GM21576 (cell line): Measurements from ENCODE around the gene TRIOBP.

ENCODE experiments used
- ATAC-seq: cut with Tn5 transposase; IDR thresholded peaks from one replicate; pipeline ENCODE4 v1.9.1; 2021; ENCODE audit warnings: mild to moderate bottlenecking, moderate library complexity; ENCODE audit not compliant: unreplicated experiment

TRIOBP gene

GRCh38 chr22:37747080-37747714 is 50.3 kb downstream of the TRIOBP start:
- no peak for ATAC-seq

GRCh38 chr22:37747715-37748100 is 50.9 kb downstream of the TRIOBP start:
- ATAC-seq = no peak

- ATAC-seq = no peak
Observed at GRCh38 chr22:37748659-37749058, 51.8 kb downstream of the TRIOBP start.

- no peak for ATAC-seq
Observed at GRCh38 chr22:37749226-37749625, 52.4 kb downstream of the TRIOBP start.

GRCh38 chr22:37749831-37750595 is 53.2 kb downstream of the TRIOBP start:
- no peak for ATAC-seq

GRCh38 chr22:37750596-37751162 is 53.8 kb downstream of the TRIOBP start:
- ATAC-seq = no peak

- no peak for ATAC-seq
Observed at GRCh38 chr22:37751449-37752188, 54.8 kb downstream of the TRIOBP start.

- ATAC-seq = no peak
Observed at GRCh38 chr22:37752189-37753087, 55.6 kb downstream of the TRIOBP start.

- ATAC-seq = no peak
Observed at GRCh38 chr22:37753746-37754145, 56.9 kb downstream of the TRIOBP start.

GRCh38 chr22:37757663-37758062 is 60.8 kb downstream of the TRIOBP start:
- no peak for ATAC-seq

GRCh38 chr22:37758694-37759093 is 61.8 kb downstream of the TRIOBP start:
- ATAC-seq = no peak

- no peak for ATAC-seq
Observed at GRCh38 chr22:37759281-37759680, 62.4 kb downstream of the TRIOBP start.

- no peak for ATAC-seq
Observed at GRCh38 chr22:37760152-37760551, 63.3 kb downstream of the TRIOBP start.

- ATAC-seq = no peak
Observed at GRCh38 chr22:37762389-37762836, 65.6 kb downstream of the TRIOBP start.

- ATAC-seq = no peak
Observed at GRCh38 chr22:37763012-37763411, 66.2 kb downstream of the TRIOBP start.

- ATAC-seq = no peak
Observed at GRCh38 chr22:37763652-37764051, 66.8 kb downstream of the TRIOBP start.

GRCh38 chr22:37764622-37765021 is 67.8 kb downstream of the TRIOBP start:
- ATAC-seq = no peak

GRCh38 chr22:37765498-37765897 is 68.7 kb downstream of the TRIOBP start:
- no peak for ATAC-seq

- ATAC-seq = no peak
Observed at GRCh38 chr22:37765953-37766576, 69.2 kb downstream of the TRIOBP start.

GRCh38 chr22:37768273-37768672 is 71.4 kb downstream of the TRIOBP start:
- ATAC-seq = no peak
